Prostate gland (tissue), 2 donors: ENCODE measurements around the gene SLC39A13.

Experiments
- POLR2A ChIP-seq: fragments of 450-650 bp; IDR thresholded peaks from one replicate; pipeline ENCODE4 v1.6.1; 2016; ENCODE audit warnings: antibody characterized with exemption, mild to moderate bottlenecking
- TF ChIP-seq, protein P1 (sequence below), 4 experiments: fragments of 200-600 bp in 2 of 4; fragments of 450-650 bp in 2 of 4; sonication (generic) in 2 of 4; IDR thresholded peaks; 1 replicate in 3 of 4; 2 replicates in 1 of 4; pipeline ENCODE4 v1.5.1; 2016 to 2019; ENCODE audit warnings: antibody characterized with exemption in 4 of 4, mild to moderate bottlenecking in 2 of 4, moderate library complexity in 2 of 4

- TF ChIP-seq POLR2A = no peak
- TF ChIP-seq, protein P1, sequence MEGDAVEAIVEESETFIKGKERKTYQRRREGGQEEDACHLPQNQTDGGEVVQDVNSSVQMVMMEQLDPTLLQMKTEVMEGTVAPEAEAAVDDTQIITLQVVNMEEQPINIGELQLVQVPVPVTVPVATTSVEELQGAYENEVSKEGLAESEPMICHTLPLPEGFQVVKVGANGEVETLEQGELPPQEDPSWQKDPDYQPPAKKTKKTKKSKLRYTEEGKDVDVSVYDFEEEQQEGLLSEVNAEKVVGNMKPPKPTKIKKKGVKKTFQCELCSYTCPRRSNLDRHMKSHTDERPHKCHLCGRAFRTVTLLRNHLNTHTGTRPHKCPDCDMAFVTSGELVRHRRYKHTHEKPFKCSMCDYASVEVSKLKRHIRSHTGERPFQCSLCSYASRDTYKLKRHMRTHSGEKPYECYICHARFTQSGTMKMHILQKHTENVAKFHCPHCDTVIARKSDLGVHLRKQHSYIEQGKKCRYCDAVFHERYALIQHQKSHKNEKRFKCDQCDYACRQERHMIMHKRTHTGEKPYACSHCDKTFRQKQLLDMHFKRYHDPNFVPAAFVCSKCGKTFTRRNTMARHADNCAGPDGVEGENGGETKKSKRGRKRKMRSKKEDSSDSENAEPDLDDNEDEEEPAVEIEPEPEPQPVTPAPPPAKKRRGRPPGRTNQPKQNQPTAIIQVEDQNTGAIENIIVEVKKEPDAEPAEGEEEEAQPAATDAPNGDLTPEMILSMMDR (IDR thresholded peaks at IDR 0.05) = no peak
Observed at GRCh38 chr11:47400768-47401279, 7.6 kb upstream of the SLC39A13 start.
